GM23338 (cell line): ENCODE results near the gene SCN3A.

ENCODE experiments used
- CREB1 ChIP-seq: fragments of 250-450 bp; sonication (Bioruptor Pico); IDR thresholded peaks from 2 replicates; pipeline ENCODE4 v1.5.0; 2020; ENCODE audit warnings: low read depth, mild to moderate bottlenecking, moderate library complexity
- EZH2 ChIP-seq: fragments of 200-600 bp; sonication (generic); IDR thresholded peaks from one replicate; pipeline ENCODE4 v1.8.0; 2017; ENCODE audit warnings: antibody characterized with exemption, mild to moderate bottlenecking, low read depth; ENCODE audit not compliant: unreplicated experiment
- EZH2phosphoT487 ChIP-seq: fragments of 200-600 bp; sonication (generic); IDR thresholded peaks from one replicate; pipeline ENCODE4 v1.8.1; 2018; ENCODE audit warnings: antibody characterized with exemption; ENCODE audit not compliant: unreplicated experiment
- JUNB ChIP-seq: IDR thresholded peaks from one replicate; pipeline ENCODE4 v1.6.1; 2016; ENCODE audit warnings: antibody characterized with exemption; ENCODE audit not compliant: unreplicated experiment
- NANOG ChIP-seq: IDR thresholded peaks from 2 replicates; pipeline ENCODE4 v1.6.1; 2016; ENCODE audit warnings: antibody characterized with exemption, borderline replicate concordance
- POLR2AphosphoS5 ChIP-seq: IDR thresholded peaks from 2 replicates; pipeline ENCODE4 v1.6.1; 2016; ENCODE audit warnings: antibody characterized with exemption, low read depth
- STAT1 ChIP-seq: IDR thresholded peaks from one replicate; pipeline ENCODE4 v1.6.1; 2016; ENCODE audit warnings: antibody characterized with exemption; ENCODE audit not compliant: unreplicated experiment
- ZNF114 ChIP-seq: fragments of 250-450 bp; sonication (Bioruptor Pico); IDR thresholded peaks from 2 replicates; pipeline ENCODE4 v1.5.0; 2020; ENCODE audit warnings: mild to moderate bottlenecking, moderate library complexity
- ZNF331 ChIP-seq: fragments of 250-450 bp; sonication (Bioruptor Pico); IDR thresholded peaks from 2 replicates; pipeline ENCODE4 v1.5.0; 2020; ENCODE audit warnings: low read depth, mild to moderate bottlenecking, moderate library complexity
- TF ChIP-seq, protein P1 (sequence below), 2 experiments: fragments of 200-600 bp in 1 of 2; sonication (generic) in 1 of 2; conservative IDR thresholded peaks; 2 replicates each; pipeline versions ENCODE4 v1.5.1 to v1.6.1; 2016 to 2017; ENCODE audit warnings: antibody characterized with exemption in 2 of 2, low read depth in 2 of 2, mild to moderate bottlenecking in 2 of 2, moderate library complexity in 1 of 2
- TF ChIP-seq, protein P2 (sequence below): IDR thresholded peaks from one replicate; pipeline ENCODE4 v1.6.1; 2018; ENCODE audit warnings: antibody characterized with exemption; ENCODE audit not compliant: unreplicated experiment
- TF ChIP-seq, protein P3 (sequence below): IDR thresholded peaks from 2 replicates; pipeline ENCODE4 v1.6.1; 2016; ENCODE audit warnings: antibody characterized with exemption
- TF ChIP-seq, protein P4 (sequence below): fragments of 250-450 bp; sonication (Bioruptor Pico); IDR thresholded peaks from 2 replicates; pipeline ENCODE4 v1.5.0; 2020; ENCODE audit warnings: mild to moderate bottlenecking, moderate library complexity

DNA sequence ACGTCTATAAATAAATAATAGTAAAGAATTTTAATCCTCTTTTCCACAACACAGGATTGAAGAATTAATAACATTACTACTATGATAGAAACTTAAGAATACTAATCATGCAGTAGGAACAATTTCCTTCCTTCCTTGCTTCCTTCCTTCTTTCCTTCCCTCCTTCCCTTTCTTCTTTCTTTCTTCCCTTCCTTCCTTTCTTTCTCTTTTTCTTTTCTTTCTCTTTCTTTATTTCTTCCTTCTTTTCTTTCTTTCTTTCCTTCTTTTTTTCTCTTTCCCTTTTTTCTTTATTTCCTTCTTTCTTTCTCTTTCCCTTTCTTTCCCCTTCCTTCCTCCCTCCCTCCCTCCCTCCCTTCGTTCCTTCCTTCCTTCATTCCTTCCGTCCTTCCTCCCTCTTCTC, 77.6 kb downstream of the SCN3A start:
- TF ChIP-seq, protein P1, sequence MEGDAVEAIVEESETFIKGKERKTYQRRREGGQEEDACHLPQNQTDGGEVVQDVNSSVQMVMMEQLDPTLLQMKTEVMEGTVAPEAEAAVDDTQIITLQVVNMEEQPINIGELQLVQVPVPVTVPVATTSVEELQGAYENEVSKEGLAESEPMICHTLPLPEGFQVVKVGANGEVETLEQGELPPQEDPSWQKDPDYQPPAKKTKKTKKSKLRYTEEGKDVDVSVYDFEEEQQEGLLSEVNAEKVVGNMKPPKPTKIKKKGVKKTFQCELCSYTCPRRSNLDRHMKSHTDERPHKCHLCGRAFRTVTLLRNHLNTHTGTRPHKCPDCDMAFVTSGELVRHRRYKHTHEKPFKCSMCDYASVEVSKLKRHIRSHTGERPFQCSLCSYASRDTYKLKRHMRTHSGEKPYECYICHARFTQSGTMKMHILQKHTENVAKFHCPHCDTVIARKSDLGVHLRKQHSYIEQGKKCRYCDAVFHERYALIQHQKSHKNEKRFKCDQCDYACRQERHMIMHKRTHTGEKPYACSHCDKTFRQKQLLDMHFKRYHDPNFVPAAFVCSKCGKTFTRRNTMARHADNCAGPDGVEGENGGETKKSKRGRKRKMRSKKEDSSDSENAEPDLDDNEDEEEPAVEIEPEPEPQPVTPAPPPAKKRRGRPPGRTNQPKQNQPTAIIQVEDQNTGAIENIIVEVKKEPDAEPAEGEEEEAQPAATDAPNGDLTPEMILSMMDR (conservative IDR thresholded peaks at IDR 0.05; ENCODE audit: low read depth in 2 of 2): no peak
- TF ChIP-seq POLR2AphosphoS5: no peak
- no peak for TF ChIP-seq EZH2
- no peak for TF ChIP-seq EZH2phosphoT487
- no peak for TF ChIP-seq JUNB
- TF ChIP-seq CREB1 (CRISPR knock-in tag): no peak
- TF ChIP-seq STAT1: no peak
- TF ChIP-seq, protein P2, sequence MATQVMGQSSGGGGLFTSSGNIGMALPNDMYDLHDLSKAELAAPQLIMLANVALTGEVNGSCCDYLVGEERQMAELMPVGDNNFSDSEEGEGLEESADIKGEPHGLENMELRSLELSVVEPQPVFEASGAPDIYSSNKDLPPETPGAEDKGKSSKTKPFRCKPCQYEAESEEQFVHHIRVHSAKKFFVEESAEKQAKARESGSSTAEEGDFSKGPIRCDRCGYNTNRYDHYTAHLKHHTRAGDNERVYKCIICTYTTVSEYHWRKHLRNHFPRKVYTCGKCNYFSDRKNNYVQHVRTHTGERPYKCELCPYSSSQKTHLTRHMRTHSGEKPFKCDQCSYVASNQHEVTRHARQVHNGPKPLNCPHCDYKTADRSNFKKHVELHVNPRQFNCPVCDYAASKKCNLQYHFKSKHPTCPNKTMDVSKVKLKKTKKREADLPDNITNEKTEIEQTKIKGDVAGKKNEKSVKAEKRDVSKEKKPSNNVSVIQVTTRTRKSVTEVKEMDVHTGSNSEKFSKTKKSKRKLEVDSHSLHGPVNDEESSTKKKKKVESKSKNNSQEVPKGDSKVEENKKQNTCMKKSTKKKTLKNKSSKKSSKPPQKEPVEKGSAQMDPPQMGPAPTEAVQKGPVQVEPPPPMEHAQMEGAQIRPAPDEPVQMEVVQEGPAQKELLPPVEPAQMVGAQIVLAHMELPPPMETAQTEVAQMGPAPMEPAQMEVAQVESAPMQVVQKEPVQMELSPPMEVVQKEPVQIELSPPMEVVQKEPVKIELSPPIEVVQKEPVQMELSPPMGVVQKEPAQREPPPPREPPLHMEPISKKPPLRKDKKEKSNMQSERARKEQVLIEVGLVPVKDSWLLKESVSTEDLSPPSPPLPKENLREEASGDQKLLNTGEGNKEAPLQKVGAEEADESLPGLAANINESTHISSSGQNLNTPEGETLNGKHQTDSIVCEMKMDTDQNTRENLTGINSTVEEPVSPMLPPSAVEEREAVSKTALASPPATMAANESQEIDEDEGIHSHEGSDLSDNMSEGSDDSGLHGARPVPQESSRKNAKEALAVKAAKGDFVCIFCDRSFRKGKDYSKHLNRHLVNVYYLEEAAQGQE: no peak
- no peak for TF ChIP-seq ZNF331 (CRISPR knock-in tag)
- TF ChIP-seq, protein P3, sequence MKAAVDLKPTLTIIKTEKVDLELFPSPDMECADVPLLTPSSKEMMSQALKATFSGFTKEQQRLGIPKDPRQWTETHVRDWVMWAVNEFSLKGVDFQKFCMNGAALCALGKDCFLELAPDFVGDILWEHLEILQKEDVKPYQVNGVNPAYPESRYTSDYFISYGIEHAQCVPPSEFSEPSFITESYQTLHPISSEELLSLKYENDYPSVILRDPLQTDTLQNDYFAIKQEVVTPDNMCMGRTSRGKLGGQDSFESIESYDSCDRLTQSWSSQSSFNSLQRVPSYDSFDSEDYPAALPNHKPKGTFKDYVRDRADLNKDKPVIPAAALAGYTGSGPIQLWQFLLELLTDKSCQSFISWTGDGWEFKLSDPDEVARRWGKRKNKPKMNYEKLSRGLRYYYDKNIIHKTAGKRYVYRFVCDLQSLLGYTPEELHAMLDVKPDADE: no peak
- TF ChIP-seq NANOG: no peak
- TF ChIP-seq ZNF114 (CRISPR knock-in tag): no peak
- TF ChIP-seq, protein P4, sequence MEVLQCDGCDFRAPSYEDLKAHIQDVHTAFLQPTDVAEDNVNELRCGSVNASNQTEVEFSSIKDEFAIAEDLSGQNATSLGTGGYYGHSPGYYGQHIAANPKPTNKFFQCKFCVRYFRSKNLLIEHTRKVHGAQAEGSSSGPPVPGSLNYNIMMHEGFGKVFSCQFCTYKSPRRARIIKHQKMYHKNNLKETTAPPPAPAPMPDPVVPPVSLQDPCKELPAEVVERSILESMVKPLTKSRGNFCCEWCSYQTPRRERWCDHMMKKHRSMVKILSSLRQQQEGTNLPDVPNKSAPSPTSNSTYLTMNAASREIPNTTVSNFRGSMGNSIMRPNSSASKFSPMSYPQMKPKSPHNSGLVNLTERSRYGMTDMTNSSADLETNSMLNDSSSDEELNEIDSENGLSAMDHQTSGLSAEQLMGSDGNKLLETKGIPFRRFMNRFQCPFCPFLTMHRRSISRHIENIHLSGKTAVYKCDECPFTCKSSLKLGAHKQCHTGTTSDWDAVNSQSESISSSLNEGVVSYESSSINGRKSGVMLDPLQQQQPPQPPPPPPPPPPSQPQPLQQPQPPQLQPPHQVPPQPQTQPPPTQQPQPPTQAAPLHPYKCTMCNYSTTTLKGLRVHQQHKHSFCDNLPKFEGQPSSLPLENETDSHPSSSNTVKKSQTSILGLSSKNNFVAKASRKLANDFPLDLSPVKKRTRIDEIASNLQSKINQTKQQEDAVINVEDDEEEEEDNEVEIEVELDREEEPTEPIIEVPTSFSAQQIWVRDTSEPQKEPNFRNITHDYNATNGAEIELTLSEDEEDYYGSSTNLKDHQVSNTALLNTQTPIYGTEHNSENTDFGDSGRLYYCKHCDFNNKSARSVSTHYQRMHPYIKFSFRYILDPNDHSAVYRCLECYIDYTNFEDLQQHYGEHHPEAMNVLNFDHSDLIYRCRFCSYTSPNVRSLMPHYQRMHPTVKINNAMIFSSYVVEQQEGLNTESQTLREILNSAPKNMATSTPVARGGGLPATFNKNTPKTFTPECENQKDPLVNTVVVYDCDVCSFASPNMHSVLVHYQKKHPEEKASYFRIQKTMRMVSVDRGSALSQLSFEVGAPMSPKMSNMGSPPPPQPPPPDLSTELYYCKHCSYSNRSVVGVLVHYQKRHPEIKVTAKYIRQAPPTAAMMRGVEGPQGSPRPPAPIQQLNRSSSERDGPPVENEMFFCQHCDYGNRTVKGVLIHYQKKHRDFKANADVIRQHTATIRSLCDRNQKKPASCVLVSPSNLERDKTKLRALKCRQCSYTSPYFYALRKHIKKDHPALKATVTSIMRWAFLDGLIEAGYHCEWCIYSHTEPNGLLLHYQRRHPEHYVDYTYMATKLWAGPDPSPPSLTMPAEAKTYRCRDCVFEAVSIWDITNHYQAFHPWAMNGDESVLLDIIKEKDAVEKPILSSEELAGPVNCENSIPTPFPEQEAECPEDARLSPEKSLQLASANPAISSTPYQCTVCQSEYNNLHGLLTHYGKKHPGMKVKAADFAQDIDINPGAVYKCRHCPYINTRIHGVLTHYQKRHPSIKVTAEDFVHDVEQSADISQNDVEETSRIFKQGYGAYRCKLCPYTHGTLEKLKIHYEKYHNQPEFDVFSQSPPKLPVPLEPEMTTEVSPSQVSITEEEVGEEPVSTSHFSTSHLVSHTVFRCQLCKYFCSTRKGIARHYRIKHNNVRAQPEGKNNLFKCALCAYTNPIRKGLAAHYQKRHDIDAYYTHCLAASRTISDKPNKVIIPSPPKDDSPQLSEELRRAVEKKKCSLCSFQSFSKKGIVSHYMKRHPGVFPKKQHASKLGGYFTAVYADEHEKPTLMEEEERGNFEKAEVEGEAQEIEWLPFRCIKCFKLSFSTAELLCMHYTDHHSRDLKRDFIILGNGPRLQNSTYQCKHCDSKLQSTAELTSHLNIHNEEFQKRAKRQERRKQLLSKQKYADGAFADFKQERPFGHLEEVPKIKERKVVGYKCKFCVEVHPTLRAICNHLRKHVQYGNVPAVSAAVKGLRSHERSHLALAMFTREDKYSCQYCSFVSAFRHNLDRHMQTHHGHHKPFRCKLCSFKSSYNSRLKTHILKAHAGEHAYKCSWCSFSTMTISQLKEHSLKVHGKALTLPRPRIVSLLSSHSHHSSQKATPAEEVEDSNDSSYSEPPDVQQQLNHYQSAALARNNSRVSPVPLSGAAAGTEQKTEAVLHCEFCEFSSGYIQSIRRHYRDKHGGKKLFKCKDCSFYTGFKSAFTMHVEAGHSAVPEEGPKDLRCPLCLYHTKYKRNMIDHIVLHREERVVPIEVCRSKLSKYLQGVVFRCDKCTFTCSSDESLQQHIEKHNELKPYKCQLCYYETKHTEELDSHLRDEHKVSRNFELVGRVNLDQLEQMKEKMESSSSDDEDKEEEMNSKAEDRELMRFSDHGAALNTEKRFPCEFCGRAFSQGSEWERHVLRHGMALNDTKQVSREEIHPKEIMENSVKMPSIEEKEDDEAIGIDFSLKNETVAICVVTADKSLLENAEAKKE (CRISPR knock-in tag): no peak
